GM19240 (cell line): ENCODE data around the gene IPCEF1.

ENCODE experiments used
- DNase-seq: peaks from one replicate; pipeline ENCODE4 v3.0.0; 2011; ENCODE audit warnings: low spot score; ENCODE audit not compliant: insufficient read length

IPCEF1 gene

DNA sequence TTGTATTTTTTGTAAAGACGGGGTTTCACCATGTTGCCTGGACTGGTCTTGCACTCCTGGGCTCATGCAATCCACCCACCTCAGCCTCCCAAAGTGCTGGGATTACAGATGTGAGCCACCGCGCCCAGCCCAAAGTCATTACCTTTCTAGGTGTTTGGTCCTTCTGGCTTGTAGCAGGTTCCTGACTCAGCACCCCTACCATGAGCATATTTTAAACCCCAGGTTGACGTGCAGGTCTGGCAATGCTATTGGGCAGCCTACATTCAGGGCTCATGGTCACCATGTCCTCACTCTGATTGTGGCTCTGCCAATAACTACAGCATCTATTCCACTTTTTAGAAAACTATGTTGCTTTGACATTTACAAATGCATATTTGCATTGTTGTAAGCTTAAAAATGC, 59.4 kb downstream of the IPCEF1 start:
- no peak for DNase-seq

DNA sequence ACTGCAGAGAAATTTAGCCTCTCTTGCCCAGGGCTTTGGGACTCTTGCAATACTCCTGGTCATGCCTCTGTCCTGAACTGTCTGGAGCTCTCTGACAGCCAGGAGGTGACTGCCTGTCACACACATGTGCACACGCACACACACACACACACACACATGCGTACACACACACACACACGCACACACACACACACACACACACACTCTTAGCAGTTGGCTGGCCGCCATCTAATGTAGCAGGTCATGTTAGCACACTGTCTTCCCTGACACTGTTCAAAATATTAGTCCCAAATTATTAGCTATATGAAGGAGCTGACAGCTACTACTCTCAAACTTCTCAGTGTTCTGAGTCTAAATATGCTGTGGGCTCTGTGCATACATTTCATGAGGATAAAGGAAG, 60.9 kb downstream of the IPCEF1 start:
- no peak for DNase-seq

- no peak for DNase-seq
Observed at GRCh38 chr6:154292855-154293519, 63.6 kb downstream of the IPCEF1 start.

DNA sequence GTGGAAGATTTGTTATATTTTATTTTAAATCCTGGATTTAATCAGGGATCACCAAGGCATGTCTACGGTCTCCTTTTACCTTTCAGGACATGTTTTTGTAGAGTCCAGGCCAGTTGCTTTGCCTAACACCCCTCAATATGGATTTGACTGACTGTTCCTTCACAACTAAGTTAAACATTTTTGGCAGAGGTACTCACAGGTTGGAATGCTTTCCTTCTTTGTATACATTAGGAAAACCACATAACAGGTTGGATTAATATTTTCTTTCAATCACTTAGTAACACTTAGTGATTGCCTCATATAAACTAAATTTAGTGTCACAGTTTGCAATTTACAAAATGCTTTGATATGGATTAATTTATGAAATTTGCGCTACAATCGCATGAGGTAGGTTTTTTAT, 64.5 kb downstream of the IPCEF1 start:
- DNase-seq, result no peak

DNA sequence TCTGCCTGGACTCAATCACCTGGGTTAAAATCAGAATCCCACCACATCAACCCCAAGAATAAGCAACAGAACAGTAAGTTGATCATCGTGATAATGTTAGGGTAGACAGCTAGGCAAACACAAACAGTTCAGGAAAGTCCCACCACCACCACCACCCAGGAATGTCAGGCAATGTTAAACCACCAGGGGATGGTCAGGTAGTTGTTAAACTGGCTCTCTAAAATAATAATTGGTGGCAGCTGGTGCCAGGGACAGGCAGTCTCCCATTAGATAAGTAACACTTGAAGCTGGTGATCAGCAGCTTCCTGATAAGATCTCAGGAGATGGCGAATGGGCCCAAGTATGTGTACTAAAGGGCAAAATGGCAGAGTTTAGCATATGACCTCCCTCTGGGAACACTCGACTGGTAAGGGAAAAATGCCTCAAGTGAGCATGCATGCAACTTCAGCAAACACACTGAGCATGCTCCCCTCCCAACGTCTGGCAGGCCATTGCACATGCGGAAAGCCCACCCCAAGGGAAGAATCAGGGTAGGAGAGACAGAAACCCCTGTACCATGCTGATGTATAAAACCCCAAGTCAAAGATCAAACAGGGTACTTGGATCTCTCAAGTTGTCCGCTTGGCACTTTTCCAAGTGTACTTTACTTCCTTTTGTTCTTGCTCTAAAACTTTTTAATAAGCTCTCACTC, 66.6 kb downstream of the IPCEF1 start:
- no peak for DNase-seq

- no peak for DNase-seq
Observed at GRCh38 chr6:154285826-154286225, 70.8 kb downstream of the IPCEF1 start.

GRCh38 chr6:154284313-154284853, 72.2 kb downstream of the IPCEF1 start:
- no peak for DNase-seq

GRCh38 chr6:154280521-154280920, 76.1 kb downstream of the IPCEF1 start:
- no peak for DNase-seq

DNA sequence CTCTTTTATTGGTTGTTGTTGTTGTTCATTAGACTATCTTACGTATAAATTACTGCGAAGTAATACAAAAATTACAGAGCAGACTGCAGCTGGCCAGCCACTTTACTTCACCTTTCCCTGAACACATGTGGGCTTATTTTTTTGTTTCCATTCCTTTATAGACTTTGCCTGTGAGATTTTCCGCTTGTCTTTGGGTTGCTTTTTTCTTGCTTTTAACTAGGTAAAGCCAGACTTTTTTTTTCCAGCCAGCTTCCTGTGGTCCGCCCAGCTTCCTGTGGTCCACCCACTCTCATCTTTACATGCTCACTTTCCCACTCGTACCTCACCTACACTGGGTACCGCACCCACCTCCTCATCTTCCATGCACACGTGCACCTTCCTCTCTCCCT, 79.0 kb downstream of the IPCEF1 start:
- DNase-seq, result no peak

DNA sequence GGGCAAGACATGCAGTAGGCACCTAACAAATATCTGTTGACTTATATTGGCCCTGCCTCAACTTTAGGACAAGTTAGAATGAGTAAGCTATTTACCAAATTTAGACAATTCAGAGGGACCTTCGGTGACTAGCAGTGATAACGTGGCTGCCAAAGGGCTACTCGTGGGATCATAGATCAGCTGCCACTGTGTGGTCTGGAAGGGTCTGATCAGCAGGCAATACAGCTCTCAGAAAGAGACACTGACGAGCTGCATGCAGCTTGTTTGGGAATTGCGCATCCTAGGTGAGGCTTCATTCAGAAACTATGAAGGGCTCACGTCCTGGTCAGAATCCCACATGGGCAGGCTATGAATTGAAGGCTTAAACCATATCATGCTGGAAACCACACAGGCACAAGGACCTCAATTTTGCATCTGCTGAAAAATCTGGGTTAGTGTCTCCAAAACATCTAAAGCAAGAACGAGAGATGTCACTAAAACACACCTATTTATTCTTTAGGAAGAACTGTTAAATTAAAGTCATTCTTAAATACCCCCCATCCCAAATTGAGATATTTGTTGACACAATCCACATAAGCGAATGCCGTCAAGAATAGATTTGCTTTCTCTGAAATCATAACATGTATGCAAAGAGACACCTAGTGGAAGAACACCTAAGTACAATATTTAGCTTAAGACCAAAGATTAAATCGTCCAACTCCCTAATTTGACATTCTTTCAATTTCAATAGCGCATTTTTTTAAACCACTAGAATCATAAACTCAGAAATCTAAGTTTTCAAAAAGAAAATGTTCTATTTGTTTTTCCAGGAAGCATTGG, 79.6 kb downstream of the IPCEF1 start:
- DNase-seq, result no peak

GRCh38 chr6:154274168-154274567, 82.4 kb downstream of the IPCEF1 start:
- DNase-seq, result no peak

DNA sequence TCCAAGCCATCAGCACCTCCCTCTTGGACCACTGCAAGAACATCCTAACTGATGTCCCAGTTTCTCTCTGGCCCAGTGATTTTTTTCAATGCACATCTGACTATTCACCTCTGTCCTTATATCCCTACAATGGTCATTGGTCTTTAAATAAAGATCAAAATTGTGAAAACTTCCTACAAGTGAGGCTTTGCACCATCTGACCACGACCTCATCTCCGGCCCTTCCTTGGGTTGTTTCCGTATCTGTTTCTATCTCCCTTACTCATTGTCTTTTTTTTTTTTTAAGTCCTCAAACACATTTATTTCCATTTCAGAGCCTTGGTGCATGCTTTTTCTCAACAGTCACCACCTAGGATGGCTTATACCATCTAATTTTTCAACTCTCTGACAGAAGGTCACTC, 88.1 kb downstream of the IPCEF1 start:
- no peak for DNase-seq

DNA sequence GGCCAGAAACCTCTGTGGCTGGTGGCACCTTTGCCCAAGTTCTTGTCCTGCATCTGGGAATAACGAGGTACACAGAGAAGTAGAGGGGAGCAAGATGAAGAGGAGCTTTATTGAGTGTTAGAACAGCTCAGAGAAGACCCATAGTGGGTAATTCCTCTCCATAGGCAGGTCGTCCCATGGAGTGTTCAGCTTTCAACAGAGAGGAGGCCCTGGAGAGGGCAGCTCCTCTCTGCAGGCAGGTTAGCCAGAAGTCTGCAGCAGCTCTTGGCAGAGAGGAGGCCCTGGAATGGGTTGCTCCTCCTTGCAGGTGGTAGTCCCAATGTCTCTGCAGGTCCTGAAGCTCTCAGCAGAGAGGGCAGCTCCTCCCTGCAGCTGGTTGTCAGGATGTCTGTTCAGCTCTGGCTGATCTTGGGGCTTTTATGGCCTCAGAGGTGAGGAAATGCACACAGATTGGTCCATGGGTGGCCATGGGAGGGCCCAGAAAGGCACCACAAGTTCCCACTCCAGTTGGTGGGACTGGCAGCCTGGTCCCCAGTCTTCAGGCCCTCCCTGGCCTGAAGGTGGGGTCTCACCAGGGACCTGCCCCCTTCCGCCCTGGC, 89.0 kb downstream of the IPCEF1 start:
- DNase-seq, result no peak

- DNase-seq, result no peak
Observed at GRCh38 chr6:154266560-154267099, 90.0 kb downstream of the IPCEF1 start.

GRCh38 chr6:154261688-154262397, 94.8 kb downstream of the IPCEF1 start:
- no peak for DNase-seq

DNA sequence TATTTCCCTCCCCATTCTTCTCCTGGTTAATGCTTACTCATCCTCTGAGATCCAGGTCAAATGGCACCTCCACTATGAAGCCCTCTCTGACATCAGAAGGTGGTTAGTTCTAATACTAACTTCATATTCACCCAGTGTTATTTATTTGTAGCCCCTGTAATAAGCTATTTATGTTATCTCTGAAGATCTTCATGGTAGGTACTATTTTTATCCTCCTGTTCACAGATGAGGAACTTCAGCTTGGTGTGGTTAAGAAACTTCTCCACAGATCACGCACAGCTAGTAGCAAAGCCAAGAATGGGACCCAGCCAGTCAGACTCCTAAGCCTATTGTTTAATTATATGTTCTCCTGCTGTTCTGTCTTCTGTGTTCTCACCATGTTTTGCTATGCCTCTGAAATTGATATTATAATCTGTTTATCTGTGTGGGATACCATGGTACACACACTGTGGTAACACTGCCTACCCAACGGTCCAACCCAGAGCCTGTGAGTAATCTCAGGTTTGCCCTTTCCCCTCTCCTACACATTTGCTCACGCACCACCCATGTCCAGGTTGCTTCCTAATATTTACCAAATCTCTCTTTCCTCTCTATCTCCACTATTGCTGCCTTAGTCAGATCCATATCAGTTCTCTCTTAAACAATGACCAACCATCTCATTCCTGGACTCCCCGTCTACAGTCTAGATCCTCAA, 98.4 kb downstream of the IPCEF1 start:
- DNase-seq, result no peak

- no peak for DNase-seq
Observed at GRCh38 chr6:154257067-154257466, 99.5 kb downstream of the IPCEF1 start.

GRCh38 chr6:154252678-154253077, 103.9 kb downstream of the IPCEF1 start:
- no peak for DNase-seq

DNA sequence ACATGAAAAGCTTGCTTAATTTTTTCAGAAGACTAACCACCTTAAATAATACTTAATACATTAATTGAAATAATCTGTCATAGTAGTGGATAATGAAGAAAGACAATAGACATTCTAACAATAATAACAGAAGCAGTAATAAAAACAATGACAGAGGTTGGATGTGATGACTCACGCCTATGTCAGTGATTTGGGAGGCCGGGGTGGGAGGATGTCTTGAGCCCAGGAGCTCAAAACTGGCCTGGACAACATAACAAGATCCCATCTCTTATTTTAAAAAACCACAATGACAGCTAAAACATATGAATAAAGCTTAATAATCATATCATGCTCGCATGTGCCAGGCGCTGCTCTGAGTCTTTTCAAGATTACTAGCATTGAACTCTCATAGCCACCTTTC, 105.5 kb downstream of the IPCEF1 start:
- no peak for DNase-seq
